Measurements from ENCODE around the gene TMEM43. TPM values are rescaled to one million over a fixed set of nuclear protein-coding genes. Genes with fewer than 3 reads are reported as not detected.
A peak's percentile ranks its signal among the peaks of the same experiment; 100 is the strongest.

Gene TMEM43
- total RNA-seq, 1 donor from 2014 or later, result 42.7 TPM

GRCh38 chr3:14169871-14170270, 45.0 kb downstream of the TMEM43 start:
- H3K36me3 Mint-ChIP-seq (ENCODE audit: low read depth), result peaks cover 22% of the 10 kb centered on the region
- no peak overlapping the region for H3K4me3 Mint-ChIP-seq
- H3K9me3 Mint-ChIP-seq, result no peaks in the 10 kb centered on the region
- no peak for TF ChIP-seq CTCF (conservative IDR thresholded peaks at IDR 0.05)
- no peak for DNase-seq (ENCODE audit: low read depth, low spot score)
- no peak overlapping the region for H3K27ac Mint-ChIP-seq (ENCODE audit: unreplicated experiment)
- H3K27me3 Mint-ChIP-seq (ENCODE audit: low read depth), result no peaks in the 10 kb centered on the region
- peaks cover 2% of the 10 kb centered on the region for H3K4me1 Mint-ChIP-seq

DNA sequence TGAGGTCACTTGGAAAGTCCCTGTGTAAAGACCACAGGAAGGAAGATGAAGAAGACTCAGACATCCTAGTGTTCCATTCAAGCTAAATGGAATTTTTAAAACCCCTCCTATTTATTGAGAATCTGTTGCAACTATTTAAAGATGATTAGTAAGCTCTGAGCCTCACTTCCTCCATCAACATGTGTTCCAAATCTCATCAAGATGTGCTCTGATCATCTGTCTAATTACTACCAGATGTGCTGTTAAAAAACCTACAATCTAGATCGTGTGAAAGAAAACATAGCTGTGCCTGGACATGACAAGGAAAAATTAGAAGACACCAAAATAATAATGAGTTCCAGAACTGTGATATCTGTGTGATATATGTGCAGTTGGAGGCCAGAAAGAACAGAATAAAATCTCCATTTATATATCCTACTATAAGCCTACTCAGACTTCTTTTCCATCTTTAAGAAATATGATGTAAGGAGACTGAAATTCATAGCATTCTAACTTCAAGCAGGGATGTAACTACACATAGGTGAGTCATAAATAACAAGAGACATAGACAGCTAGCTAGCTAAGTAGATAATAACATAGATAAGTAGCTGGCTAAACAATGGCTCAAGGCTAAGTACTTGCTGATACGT, 45.8 kb downstream of the TMEM43 start:
- Mint-ChIP-seq H3K27ac (ENCODE audit: unreplicated experiment) (no peak overlapping the region), H3K9me3 (no peaks in the 10 kb centered on the region), H3K4me1 (peaks cover 10% of the 10 kb centered on the region), H3K36me3 (ENCODE audit: low read depth) (peaks cover 22% of the 10 kb centered on the region), H3K27me3 (ENCODE audit: low read depth) (no peaks in the 10 kb centered on the region), H3K4me3 (no peak overlapping the region)
- TF ChIP-seq CTCF (conservative IDR thresholded peaks at IDR 0.05), result no peak
- no peak for DNase-seq (ENCODE audit: low read depth, low spot score)

DNA sequence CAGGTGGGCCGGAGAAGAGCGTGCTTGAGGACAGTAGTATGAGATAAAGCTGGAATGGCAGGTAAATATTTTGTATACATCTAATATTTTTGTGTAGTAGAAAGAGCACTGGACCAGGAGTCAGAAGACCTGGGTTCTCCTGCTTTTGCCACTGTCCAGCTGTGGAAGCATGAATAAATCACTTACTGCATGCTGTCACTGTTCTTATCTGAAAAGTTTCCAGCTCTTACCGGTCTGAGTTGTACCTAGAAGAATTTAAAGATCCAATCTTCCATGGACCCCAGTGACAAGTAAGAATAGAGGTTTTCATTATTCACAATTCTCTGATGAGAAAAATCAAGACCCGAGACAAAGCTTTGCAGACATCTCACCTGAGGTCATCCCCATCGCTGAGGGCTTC, 47.6 kb downstream of the TMEM43 start:
- peaks cover 16% of the 10 kb centered on the region for H3K36me3 Mint-ChIP-seq (ENCODE audit: low read depth)
- DNase-seq (ENCODE audit: low read depth, low spot score), result no peak
- no peak for TF ChIP-seq CTCF (conservative IDR thresholded peaks at IDR 0.05)
- no peaks in the 10 kb centered on the region for H3K9me3 Mint-ChIP-seq
- H3K27me3 Mint-ChIP-seq (ENCODE audit: low read depth), result no peaks in the 10 kb centered on the region
- no peak overlapping the region for H3K27ac Mint-ChIP-seq (ENCODE audit: unreplicated experiment)
- H3K4me1 Mint-ChIP-seq, result peaks cover 22% of the 10 kb centered on the region
- H3K4me3 Mint-ChIP-seq, result no peak overlapping the region

GRCh38 chr3:14174483-14174882, 49.6 kb downstream of the TMEM43 start:
- no peak for DNase-seq (ENCODE audit: low read depth, low spot score)
- Mint-ChIP-seq H3K4me3 (peak overlapping the region; percentile 38), H3K9me3 (no peaks in the 10 kb centered on the region), H3K27ac (ENCODE audit: unreplicated experiment) (no peak overlapping the region), H3K36me3 (ENCODE audit: low read depth) (peaks cover 15% of the 10 kb centered on the region), H3K4me1 (peaks cover 39% of the 10 kb centered on the region), H3K27me3 (ENCODE audit: low read depth) (no peaks in the 10 kb centered on the region)
- TF ChIP-seq CTCF (conservative IDR thresholded peaks at IDR 0.05), result no peak

- TF ChIP-seq CTCF (conservative IDR thresholded peaks at IDR 0.05), result no peak
- Mint-ChIP-seq H3K9me3 (no peaks in the 10 kb centered on the region), H3K36me3 (ENCODE audit: low read depth) (peaks cover 13% of the 10 kb centered on the region), H3K4me1 (peaks cover 45% of the 10 kb centered on the region), H3K27ac (ENCODE audit: unreplicated experiment) (no peak overlapping the region), H3K27me3 (ENCODE audit: low read depth) (no peaks in the 10 kb centered on the region), H3K4me3 (peak overlapping the region; percentile 60)
- DNase-seq (ENCODE audit: low read depth, low spot score), result no peak
Measured at GRCh38 chr3:14175383-14176037, 50.7 kb downstream of the TMEM43 start.

Measured in neural crest cell (in vitro differentiated cells).